Pulmonary artery endothelial cell (primary cell): ENCODE results near the gene NKX1-1. TPM values are rescaled to one million over a fixed set of nuclear protein-coding genes. Genes with fewer than 3 reads are reported as not detected.

Experiments used
- DNase-seq: peaks from one replicate; pipeline ENCODE4 v3.0.0-alpha.2; 2011; ENCODE audit warnings: low read depth, low spot score
- total RNA-seq: library from RNA; depleted of rRNA; stranded (reverse); fragments of >200 nt; gene quantifications from 2 replicates; pipeline ENCODE4 v1.2.3, GENCODE V29; 2014

Gene NKX1-1
- total RNA-seq, 1 donor from 2014 or later, result not detected

DNA sequence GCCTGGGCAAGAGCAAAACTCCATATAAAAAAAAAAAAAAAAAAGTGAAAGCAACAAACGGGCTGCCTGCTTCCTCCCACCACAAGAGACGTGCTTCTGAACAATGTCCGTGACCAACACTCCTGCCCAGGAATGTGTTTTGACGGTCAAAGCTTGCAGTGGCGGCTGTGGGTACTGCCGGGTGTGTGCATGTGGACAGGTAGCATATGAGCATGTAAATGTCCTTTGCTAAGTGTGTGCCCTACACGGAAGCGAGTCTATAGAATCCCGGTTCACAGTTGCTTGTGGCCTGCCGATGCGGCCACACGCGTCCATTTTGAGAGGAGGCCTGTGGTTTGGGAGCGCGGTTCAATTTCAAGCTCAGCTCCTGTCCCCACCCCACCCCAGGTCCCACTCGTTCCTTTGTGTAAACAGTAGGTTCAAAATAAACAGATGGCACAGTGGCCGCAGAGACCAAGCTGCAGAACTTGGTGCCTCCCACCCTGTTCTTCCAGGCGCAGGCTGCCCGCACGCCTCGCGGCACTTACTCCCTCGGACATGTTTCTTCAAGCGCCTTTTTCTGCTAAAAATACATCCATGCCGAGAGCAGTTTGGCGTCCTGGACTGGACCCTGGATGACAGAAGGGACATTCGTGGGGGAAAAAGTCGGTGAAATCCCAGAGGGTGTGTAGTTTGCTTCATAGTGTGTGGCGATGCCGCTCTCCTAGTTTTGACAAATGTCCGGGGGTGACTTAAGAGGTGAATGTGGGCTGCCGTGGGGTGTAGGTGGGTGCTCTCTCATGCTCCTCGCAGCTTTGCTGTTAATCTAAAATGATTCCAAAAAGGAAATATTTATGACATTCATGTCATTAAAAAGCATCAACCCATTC is 11.5 kb upstream of the NKX1-1 start:
- no peak for DNase-seq

GRCh38 chr4:1416948-1417260 is 10.7 kb upstream of the NKX1-1 start:
- no peak for DNase-seq

GRCh38 chr4:1416051-1416947 is 10.1 kb upstream of the NKX1-1 start:
- no peak for DNase-seq

- DNase-seq, result no peak
These were observed 9.4 kb upstream of the NKX1-1 start for GRCh38 chr4:1415681-1415981.

DNA sequence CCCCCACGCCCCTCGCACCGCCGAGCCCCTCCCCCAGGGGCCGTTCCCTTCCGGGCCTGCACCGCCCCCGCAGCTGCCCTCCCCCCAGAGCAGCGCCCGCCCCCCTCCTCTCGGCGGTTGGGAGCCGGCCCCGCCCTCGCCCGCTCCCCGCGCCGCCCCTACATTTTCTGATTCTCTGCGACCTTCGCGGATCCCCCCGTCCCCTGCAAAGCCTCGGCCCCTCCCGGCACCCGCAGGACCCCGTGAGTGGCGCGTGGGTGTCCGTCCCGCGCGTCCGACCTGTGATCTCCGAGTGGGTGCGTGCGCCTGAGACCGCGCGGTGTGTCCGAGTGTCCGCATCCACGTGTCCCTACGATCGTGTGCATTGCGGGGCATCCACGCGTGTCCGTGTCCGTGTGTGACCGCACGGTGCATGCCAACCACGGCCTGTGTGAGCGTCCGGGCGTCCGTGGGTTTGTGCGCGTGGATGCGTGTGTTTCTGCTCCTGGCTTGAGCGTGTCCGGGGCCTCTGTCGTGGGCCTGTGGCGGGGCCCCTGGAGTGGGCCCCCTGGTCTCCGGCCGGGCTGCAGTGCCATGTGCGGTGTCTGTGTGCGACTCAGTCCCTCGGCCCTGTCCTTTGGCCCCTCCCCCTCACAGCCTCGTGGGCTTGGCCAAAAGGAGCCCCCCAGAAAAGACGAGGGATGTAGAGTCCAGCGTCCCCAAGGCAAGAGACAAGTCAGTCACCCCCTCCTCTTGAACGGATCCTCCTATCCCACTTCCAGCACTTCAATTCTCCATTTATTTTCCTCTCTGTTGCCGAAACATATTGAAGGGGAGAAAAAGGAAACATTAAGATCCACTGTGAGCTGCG is 8.8 kb upstream of the NKX1-1 start:
- no peak for DNase-seq

DNA sequence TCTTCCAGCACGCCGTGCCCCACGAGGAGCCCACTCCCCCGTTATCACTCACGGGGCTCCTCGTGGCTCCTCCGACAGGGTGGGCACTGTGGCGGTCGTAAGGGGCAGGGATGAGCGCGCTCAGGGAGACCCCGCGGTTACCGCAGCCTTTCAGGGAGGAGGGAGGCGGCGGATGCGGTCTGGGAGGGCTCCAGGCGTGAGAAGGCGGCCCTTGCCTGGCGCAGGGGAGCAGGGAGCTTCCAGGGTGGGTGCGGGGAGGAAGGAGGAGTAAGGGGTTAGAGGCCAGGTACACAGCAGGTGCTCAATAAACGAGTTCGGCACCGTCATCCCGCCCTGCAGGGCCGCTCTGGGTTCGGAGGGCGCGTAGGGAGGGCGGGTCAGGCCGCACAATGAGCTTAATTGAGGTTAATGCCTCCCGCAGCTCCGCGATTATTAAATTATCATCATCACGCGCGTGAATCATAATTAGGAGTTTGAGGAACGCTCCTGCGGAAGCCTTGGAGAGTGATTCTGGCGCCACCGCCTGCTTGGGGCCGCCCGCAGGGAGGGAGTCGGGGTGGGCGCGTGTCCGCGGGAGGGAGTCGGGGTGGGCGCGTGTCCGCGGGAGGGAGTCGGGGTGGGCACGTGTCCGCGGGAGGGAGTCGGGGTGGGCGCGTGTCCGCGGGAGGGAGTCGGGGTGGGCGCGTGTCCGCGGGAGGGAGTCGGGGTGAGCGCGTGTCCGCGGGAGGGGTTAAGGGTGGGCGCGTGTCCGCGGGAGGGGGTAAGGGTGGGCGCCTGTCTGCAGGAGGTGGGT is 7.6 kb upstream of the NKX1-1 start:
- DNase-seq, result no peak

DNA sequence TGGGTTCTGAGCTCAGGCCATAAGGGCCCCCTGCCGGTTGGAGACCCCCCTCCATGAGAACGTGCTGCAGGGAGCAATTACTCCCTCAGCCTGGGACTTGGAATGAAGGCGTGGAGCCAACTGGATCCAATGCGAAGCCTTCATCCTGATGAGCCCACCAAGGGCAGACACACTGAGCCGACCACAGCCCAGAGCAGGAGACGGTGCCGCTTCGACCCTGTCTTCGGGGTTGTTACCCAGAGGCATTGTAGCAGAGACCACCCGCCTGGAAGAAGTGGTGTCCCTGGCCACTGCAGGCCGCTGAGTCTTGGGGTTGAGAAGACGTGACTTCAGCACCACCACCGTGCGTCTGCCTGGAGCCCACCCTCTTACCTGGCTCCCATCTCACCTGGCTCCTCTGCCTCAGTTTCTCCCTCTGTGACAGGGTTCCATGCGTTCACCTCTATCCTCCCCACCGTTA is 7.0 kb upstream of the NKX1-1 start:
- DNase-seq, result no peak

- DNase-seq, result no peak
These were observed 6.3 kb upstream of the NKX1-1 start for GRCh38 chr4:1412376-1413203.

- no peak for DNase-seq
These were observed 5.5 kb upstream of the NKX1-1 start for GRCh38 chr4:1411436-1412375.

- DNase-seq, result no peak
These were observed 4.5 kb upstream of the NKX1-1 start for GRCh38 chr4:1410491-1411325.

GRCh38 chr4:1409491-1410425 is 3.5 kb upstream of the NKX1-1 start:
- no peak for DNase-seq

- no peak for DNase-seq
These were observed 2.8 kb upstream of the NKX1-1 start for GRCh38 chr4:1409079-1409478.

DNA sequence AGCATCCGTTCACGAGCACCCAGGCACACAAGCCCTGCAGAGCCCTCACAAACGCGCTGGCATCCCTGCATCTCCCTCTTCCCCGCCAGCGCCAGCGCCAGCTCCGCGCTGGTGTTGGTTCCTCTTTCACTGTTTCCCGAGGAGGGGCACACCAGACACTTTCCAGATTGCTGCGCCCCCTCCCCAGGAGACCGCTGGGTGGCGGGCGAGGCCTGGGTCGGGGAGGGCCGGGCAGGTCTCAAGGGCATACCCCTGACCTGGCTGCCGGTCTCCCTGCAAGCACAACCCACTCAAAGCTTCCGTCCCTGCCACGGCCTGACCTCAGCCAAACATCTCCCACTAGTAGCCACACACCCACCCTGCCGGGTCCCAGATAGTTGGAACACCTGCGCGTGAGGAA is 2.2 kb upstream of the NKX1-1 start:
- DNase-seq, result no peak

DNA sequence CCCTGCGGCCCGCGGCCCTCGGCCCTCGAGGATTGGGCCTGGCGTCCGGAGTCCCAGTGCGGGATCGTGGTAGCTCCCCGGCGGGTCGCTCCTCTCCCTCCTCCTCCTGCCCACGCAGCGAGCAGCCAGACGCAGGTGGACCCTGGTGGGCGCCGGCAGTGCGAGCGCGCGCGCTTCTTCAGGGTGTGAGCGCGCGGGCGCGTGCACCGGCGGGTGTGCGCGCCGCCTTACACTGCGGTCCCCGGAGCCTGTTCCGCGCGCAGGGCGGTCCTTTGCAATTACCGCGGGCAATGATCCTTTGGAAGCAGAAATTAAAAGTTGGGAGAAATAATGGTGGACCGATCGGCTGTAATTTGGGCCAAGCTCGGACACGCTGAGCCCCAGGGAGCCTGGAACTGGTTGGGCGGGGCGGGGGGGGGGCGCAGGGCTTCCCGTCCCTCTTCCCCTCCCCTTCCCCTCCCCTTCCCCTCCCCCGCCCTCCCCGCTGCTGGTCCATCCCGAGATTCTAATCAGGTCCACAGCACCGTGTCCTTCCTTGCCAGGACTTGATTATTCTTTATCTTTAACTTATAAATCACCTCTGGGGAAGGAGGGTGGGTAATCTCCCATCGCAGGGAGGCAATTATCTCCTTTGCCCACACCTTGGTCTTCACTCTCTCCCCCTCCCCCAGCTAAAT is 1.6 kb upstream of the NKX1-1 start:
- DNase-seq, result no peak

GRCh38 chr4:1406981-1407656 is 877 bp upstream of the NKX1-1 start:
- DNase-seq, result no peak
